BE2C (cell line): ENCODE results near the gene CNGB1.

Source experiments
- DNase-seq: peaks from one replicate; pipeline ENCODE4 v3.0.0-alpha.2; 2020
- H3K27me3 ChIP-seq: fragments of 250-450 bp; sonication (Bioruptor Pico); 2 replicates; pipeline ENCODE4 v1.5.1; 2020; ENCODE audit warnings: mild to moderate bottlenecking
- H3K36me3 ChIP-seq: fragments of 250-450 bp; sonication (Bioruptor Pico); 2 replicates; pipeline ENCODE4 v1.5.1; 2020; ENCODE audit warnings: mild to moderate bottlenecking
- H3K4me1 ChIP-seq: fragments of 250-450 bp; sonication (Bioruptor Pico); 2 replicates; pipeline ENCODE4 v1.5.1; 2020
- H3K4me3 ChIP-seq: 2 replicates; pipeline ENCODE4 v1.5.1; 2011; ENCODE audit warnings: low read depth, low read length
- H3K9me3 ChIP-seq: fragments of 250-450 bp; sonication (Bioruptor Pico); 2 replicates; pipeline ENCODE4 v1.5.1; 2020
- CTCF ChIP-seq: IDR thresholded peaks from 2 replicates; pipeline ENCODE4 v1.5.1; 2012; ENCODE audit warnings: mild to moderate bottlenecking, low read depth, low read length

The CNGB1 gene

GRCh38 chr16:57901480-57902069 is 69.4 kb downstream of the CNGB1 start:
- no peak for DNase-seq
- TF ChIP-seq CTCF: no peak
- Histone ChIP-seq H3K27me3 (no peaks in the 10 kb centered on the region), H3K36me3 (no peaks in the 10 kb centered on the region), H3K4me1 (no peaks in the 10 kb centered on the region), H3K4me3 (no peak overlapping the region), H3K9me3 (no peaks in the 10 kb centered on the region)

- no peaks in the 10 kb centered on the region for H3K4me1 ChIP-seq
- no peaks in the 10 kb centered on the region for H3K27me3 ChIP-seq
- no peak for TF ChIP-seq CTCF
- no peaks in the 10 kb centered on the region for H3K36me3 ChIP-seq
- no peak for DNase-seq
- H3K9me3 ChIP-seq: no peaks in the 10 kb centered on the region
- H3K4me3 ChIP-seq: no peak overlapping the region
Observed at GRCh38 chr16:57900796-57901479, 70.0 kb downstream of the CNGB1 start.

GRCh38 chr16:57899771-57900661 is 70.9 kb downstream of the CNGB1 start:
- Histone ChIP-seq H3K4me3 (no peak overlapping the region), H3K4me1 (no peaks in the 10 kb centered on the region), H3K27me3 (no peaks in the 10 kb centered on the region), H3K9me3 (no peaks in the 10 kb centered on the region), H3K36me3 (no peaks in the 10 kb centered on the region)
- DNase-seq: peak; percentile 82
- peak; percentile 95 for TF ChIP-seq CTCF

- DNase-seq: no peak
- H3K9me3 ChIP-seq: no peaks in the 10 kb centered on the region
- no peaks in the 10 kb centered on the region for H3K27me3 ChIP-seq
- no peak for TF ChIP-seq CTCF
- no peaks in the 10 kb centered on the region for H3K36me3 ChIP-seq
- H3K4me3 ChIP-seq: no peak overlapping the region
- H3K4me1 ChIP-seq: no peaks in the 10 kb centered on the region
Observed at GRCh38 chr16:57898961-57899360, 72.0 kb downstream of the CNGB1 start.

- no peak overlapping the region for H3K4me3 ChIP-seq
- TF ChIP-seq CTCF: no peak
- DNase-seq: no peak
- H3K9me3 ChIP-seq: no peaks in the 10 kb centered on the region
- no peaks in the 10 kb centered on the region for H3K36me3 ChIP-seq
- H3K27me3 ChIP-seq: no peaks in the 10 kb centered on the region
- H3K4me1 ChIP-seq: no peaks in the 10 kb centered on the region
Observed at GRCh38 chr16:57897996-57898395, 72.9 kb downstream of the CNGB1 start.
